SJCRH30 (cell line): Measurements from ENCODE around the gene IQSEC1. TPM values are rescaled to one million over a fixed set of nuclear protein-coding genes. Genes with fewer than 3 reads are reported as not detected.

Experiments
- DNase-seq, 2 experiments: peaks; one replicate each; pipeline ENCODE4 v3.0.0-alpha.2; 2015 to 2020
- H3K27ac ChIP-seq: fragments of 250-450 bp; sonication (Bioruptor Pico); 2 replicates; pipeline ENCODE4 v1.5.1; 2020; ENCODE audit warnings: mild to moderate bottlenecking, moderate library complexity
- H3K27me3 ChIP-seq: fragments of 250-450 bp; sonication (Bioruptor Pico); 2 replicates; pipeline ENCODE4 v1.5.1; 2020; ENCODE audit warnings: mild to moderate bottlenecking, moderate library complexity
- H3K36me3 ChIP-seq: fragments of 250-450 bp; sonication (Bioruptor Pico); 2 replicates; pipeline ENCODE4 v1.5.1; 2020; ENCODE audit warnings: mild to moderate bottlenecking, moderate library complexity
- H3K4me1 ChIP-seq: fragments of 250-450 bp; sonication (Bioruptor Pico); 2 replicates; pipeline ENCODE4 v1.5.1; 2020; ENCODE audit warnings: mild to moderate bottlenecking, moderate library complexity
- H3K4me3 ChIP-seq: fragments of 250-450 bp; sonication (Bioruptor Pico); 2 replicates; pipeline ENCODE4 v1.5.1; 2020; ENCODE audit warnings: mild to moderate bottlenecking, moderate library complexity
- H3K9me3 ChIP-seq: fragments of 250-450 bp; sonication (Bioruptor Pico); replicated peaks from 2 replicates; pipeline ENCODE4 v1.5.1; 2020; ENCODE audit warnings: mild to moderate bottlenecking, moderate library complexity
- total RNA-seq: library from RNA; depleted of rRNA; stranded (reverse); fragments of >200 nt; shearing (Covaris generic); gene quantifications from 2 replicates; pipeline ENCODE4 v1.2.3, GENCODE V29; 2014

The IQSEC1 gene
- total RNA-seq, 1 experiment from 2014 or later, result 5.7 TPM

DNA sequence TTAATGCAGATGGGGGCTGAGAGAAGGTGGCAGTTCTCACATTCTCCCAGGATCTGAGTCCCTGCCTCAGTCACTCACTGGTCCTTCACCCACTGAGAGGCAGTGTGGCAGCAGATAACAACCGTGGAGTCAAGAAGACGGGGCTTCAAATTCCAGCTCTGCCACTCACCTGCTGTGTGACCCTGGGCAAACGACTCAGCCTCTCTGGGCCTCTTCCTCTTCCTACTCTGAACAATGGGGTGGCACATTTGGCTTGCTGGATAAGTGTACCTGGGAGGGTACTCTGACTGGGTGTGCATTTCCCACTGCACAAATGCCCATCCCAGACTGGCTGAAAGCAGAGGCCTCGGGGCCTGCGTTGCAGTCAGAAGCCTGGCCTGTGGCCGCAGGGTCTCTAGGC is 10.0 kb upstream of the IQSEC1 start:
- H3K27me3 ChIP-seq, result peaks cover 43% of the 10 kb centered on the region

DNA sequence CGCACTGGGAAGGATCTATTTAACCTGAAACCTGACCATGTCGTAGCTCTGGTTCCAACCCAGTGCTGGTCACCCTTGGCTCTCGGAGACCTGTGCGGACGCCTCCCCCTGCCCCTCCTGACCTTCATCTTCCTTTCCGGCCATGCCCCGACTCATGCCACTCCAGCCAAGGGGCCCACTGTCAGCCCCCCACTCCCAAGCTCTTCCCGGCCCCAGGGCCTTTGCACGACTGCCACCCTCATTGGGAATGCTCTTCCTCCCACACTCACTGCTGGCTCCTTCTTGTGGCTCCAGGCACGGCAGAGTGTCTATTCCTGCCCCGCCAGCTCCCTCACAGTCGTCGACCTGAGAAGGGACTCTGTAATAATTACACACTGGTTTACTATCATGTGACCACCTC is 9.4 kb upstream of the IQSEC1 start:
- H3K4me1 ChIP-seq, result peaks cover 2% of the 10 kb centered on the region; the same call in 1 of the 2 replicates
- no peaks in the 10 kb centered on the region for H3K9me3 ChIP-seq
- no peak overlapping the region for H3K4me3 ChIP-seq
- peaks cover 49% of the 10 kb centered on the region for H3K27me3 ChIP-seq
- no peak overlapping the region for H3K27ac ChIP-seq
- no peak for DNase-seq
- no peaks in the 10 kb centered on the region for H3K36me3 ChIP-seq

More for the DNA sequence above, 10.0 kb upstream of the IQSEC1 start:
- H3K27ac ChIP-seq, result no peak overlapping the region
- DNase-seq, result no peak
- no peaks in the 10 kb centered on the region for H3K9me3 ChIP-seq
- H3K4me3 ChIP-seq, result no peak overlapping the region
- no peaks in the 10 kb centered on the region for H3K36me3 ChIP-seq
- H3K4me1 ChIP-seq, result peaks cover 8% of the 10 kb centered on the region

DNA sequence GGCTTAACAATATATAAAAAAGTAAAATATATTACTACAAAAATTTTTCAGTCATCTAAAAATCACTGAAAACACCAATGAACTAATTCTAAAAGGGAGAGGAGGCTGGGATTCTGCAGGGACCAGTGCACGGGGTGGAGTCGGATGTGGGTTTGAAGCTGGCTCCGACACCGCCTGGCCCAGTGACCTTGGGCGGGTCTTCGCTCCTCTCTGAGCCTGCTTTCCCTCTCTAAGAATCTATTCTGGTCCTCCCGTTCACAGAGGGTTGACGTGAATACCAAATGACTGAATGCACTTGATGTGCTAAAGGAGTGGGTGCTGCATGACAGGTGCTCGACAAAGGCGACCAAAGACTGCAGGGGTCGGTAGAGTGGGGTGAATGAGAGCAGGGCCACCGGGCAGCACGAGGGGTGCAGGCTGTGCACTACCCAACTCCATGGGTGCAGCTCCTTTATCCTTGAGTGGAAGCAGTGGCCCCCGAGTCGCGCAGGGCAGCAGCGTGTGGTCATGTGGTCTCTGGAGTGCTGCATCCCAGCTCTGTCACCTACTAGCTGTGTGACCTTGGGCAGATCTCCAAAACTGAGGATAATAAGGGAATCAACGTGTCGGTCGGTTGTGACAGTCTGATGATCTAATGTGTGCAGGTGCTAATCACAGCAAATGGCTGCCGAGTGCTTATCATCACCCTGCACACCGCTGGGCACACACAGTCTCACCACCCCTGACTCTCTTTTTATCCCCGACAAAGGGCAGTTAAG is 8.6 kb upstream of the IQSEC1 start:
- DNase-seq, result no peak
- H3K27ac ChIP-seq, result no peak overlapping the region
- H3K4me3 ChIP-seq, result no peak overlapping the region
- H3K4me1 ChIP-seq, result no peaks in the 10 kb centered on the region
- no peaks in the 10 kb centered on the region for H3K36me3 ChIP-seq
- peaks cover 55% of the 10 kb centered on the region for H3K27me3 ChIP-seq
- no peaks in the 10 kb centered on the region for H3K9me3 ChIP-seq

- Histone ChIP-seq H3K27ac (no peak overlapping the region), H3K4me3 (no peak overlapping the region), H3K27me3 (peaks cover 65% of the 10 kb centered on the region), H3K36me3 (no peaks in the 10 kb centered on the region), H3K9me3 (no peaks in the 10 kb centered on the region), H3K4me1 (no peaks in the 10 kb centered on the region)
- no peak for DNase-seq
These were observed 7.4 kb upstream of the IQSEC1 start for GRCh38 chr3:13080591-13080990.

DNA sequence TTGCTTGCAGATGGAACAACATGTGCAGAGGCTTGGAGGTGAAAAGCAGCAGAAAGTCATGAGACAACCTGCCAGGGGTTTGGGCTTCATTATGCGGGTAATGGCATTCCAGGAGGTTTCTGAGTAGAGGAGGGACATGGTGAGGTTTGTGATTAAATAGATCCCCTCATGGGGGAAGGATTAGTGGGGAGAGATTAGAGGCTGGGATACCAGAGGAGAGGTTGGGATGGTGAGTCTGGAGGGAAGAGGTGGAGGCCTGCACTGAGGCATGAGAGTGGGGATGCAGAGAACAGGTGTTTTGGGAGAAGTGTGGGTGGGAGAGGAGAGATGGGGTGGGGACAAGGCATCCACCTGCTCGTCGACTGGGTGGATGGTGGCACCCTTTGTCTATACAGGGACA is 6.8 kb upstream of the IQSEC1 start:
- H3K4me1 ChIP-seq, result no peaks in the 10 kb centered on the region
- no peaks in the 10 kb centered on the region for H3K9me3 ChIP-seq
- DNase-seq, result no peak
- peaks cover 70% of the 10 kb centered on the region for H3K27me3 ChIP-seq
- H3K4me3 ChIP-seq, result no peak overlapping the region
- no peaks in the 10 kb centered on the region for H3K36me3 ChIP-seq
- H3K27ac ChIP-seq, result no peak overlapping the region

DNA sequence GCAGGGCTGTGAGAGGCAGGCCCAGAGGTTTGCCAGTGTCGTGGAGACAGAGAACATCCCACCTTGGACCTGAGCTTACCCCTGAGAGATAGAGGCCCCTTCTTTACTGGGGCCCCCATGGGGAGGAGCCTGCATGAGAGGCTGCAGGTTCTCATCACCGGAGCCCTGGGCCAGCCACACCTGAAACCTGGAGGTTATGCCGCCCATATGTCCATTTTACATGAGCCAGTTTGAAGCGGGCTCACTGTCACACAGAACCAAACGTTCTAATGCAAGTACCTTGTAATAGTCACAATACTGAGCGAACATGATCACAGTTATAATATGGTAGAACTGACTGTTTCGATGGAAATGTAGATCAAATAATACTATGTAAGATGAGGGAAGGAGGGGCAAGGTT is 6.3 kb upstream of the IQSEC1 start:
- no peaks in the 10 kb centered on the region for H3K9me3 ChIP-seq
- no peaks in the 10 kb centered on the region for H3K4me1 ChIP-seq
- H3K27me3 ChIP-seq, result peaks cover 75% of the 10 kb centered on the region

GRCh38 chr3:13079051-13079450 is 5.8 kb upstream of the IQSEC1 start:
- Histone ChIP-seq H3K4me1 (no peaks in the 10 kb centered on the region), H3K27me3 (peaks cover 80% of the 10 kb centered on the region), H3K9me3 (no peaks in the 10 kb centered on the region), H3K4me3 (no peak overlapping the region), H3K36me3 (no peaks in the 10 kb centered on the region), H3K27ac (no peak overlapping the region)
- no peak for DNase-seq

More for the DNA sequence above, 6.3 kb upstream of the IQSEC1 start:
- no peak overlapping the region for H3K4me3 ChIP-seq
- no peak for DNase-seq
- no peak overlapping the region for H3K27ac ChIP-seq
- no peaks in the 10 kb centered on the region for H3K36me3 ChIP-seq

DNA sequence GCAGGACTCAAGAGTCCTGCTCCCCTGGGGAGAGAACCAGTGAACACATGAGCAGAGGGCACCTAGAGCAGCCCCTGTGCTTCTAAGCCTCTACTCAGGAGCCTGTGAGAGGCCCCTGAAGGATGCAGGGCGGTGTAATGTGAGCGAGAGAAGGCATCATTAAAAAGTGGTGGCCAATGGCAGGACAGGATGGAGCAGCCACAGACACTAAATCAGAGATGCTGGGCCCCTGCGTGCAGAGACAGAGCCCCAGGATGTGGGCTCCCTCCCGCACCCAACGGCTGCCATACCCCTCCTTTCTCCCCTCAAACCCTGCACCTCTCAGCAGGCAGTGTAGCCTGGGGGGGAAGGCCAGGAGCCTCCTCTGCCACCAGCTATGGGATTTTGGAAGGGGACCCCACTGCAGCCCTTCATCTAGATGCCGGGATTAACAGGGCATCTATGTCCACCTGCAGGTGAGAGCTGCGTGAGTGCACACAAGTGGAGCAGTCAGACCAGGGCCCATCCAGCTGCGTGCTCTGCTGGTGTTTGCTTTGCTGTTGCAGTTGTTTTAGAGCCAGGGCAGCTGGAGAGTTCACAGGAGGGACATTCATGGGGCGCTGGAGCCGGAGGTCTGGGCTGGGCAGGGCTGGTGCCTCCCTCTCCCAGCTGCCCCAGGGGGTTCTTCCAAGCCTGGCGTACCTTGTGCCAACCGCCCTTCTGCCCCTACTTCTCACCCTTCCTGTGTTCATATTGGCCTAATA is 5.1 kb upstream of the IQSEC1 start:
- Histone ChIP-seq H3K27me3 (peaks cover 81% of the 10 kb centered on the region), H3K4me1 (no peaks in the 10 kb centered on the region), H3K4me3 (no peak overlapping the region), H3K36me3 (no peaks in the 10 kb centered on the region), H3K27ac (no peak overlapping the region), H3K9me3 (no peaks in the 10 kb centered on the region)
- no peak for DNase-seq

DNA sequence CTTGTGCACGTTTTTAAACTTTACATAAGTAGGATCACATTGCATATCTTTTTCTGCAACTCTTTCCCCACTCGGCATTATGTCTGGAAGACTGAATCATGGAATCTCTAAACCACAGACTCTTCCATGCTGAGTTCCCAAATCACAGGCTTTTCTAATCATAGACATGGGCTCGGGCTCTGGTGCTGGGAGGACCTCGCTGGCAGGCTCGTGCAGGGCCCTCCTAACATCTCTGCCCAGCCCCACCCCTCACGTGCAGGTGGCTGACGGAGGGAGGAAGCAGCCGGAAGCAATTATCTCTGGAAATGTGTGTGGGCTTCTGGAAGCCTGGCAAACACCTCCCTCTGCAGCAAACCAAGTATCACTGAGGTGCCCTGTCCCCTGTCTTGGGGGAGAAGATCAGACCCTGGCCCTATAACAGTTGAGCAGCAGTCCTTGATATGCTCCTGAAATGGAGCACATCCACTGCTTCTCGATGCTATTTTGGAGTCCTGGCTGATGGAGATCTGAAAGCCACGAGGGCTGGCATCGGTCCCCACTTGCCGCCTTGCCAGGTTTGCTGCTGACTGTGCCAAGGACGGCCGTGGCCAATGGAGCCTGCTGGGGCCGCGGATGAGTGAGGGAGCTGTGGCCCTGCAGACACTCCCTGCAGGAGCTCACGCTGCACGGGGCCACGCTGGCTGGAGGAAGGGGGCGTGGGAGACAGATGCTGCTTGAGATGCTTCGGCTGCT is 4.4 kb upstream of the IQSEC1 start:
- Histone ChIP-seq H3K4me3 (no peak overlapping the region), H3K4me1 (no peaks in the 10 kb centered on the region), H3K9me3 (no peaks in the 10 kb centered on the region), H3K27me3 (peaks cover 77% of the 10 kb centered on the region), H3K36me3 (no peaks in the 10 kb centered on the region), H3K27ac (no peak overlapping the region)
- DNase-seq, result no peak

GRCh38 chr3:13075986-13076654 is 2.9 kb upstream of the IQSEC1 start:
- Histone ChIP-seq H3K36me3 (no peaks in the 10 kb centered on the region), H3K4me1 (no peaks in the 10 kb centered on the region), H3K4me3 (no peak overlapping the region), H3K27me3 (peaks cover 62% of the 10 kb centered on the region), H3K9me3 (no peaks in the 10 kb centered on the region), H3K27ac (no peak overlapping the region)
- no peak for DNase-seq

GRCh38 chr3:13075318-13075717 is 2.1 kb upstream of the IQSEC1 start:
- Histone ChIP-seq H3K36me3 (no peaks in the 10 kb centered on the region), H3K4me3 (no peak overlapping the region), H3K9me3 (no peaks in the 10 kb centered on the region), H3K27ac (no peak overlapping the region), H3K4me1 (no peaks in the 10 kb centered on the region), H3K27me3 (peaks cover 56% of the 10 kb centered on the region)
- no peak for DNase-seq

DNA sequence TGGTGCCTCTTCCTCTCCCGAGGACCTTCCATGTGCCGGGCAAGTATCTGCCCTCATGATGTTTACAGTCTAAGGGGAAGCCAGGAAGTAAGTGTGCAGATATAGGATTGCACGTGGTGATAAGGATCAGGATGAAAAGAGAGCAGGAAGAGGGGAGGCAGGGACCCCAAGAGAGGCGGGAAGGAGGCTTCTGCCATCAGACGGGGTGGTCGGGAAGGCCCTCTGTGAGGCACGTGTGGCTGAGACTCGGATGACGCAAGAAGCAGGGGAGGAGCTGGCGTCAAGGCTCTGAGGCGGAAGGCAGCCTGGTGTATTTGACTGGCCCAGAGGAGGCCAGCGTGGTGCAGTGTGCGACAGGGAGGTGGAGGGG is 762 bp upstream of the IQSEC1 start:
- Histone ChIP-seq H3K9me3 (no peaks in the 10 kb centered on the region), H3K4me3 (no peak overlapping the region), H3K27me3 (peaks cover 45% of the 10 kb centered on the region), H3K36me3 (no peaks in the 10 kb centered on the region), H3K27ac (no peak overlapping the region), H3K4me1 (no peaks in the 10 kb centered on the region)
- no peak for DNase-seq

GRCh38 chr3:13072600-13073325 is 466 bp downstream of the IQSEC1 start:
- Histone ChIP-seq H3K27ac (no peak overlapping the region), H3K27me3 (peaks cover 33% of the 10 kb centered on the region), H3K4me3 (no peak overlapping the region), H3K9me3 (no peaks in the 10 kb centered on the region), H3K4me1 (no peaks in the 10 kb centered on the region), H3K36me3 (no peaks in the 10 kb centered on the region)
- no peak for DNase-seq

DNA sequence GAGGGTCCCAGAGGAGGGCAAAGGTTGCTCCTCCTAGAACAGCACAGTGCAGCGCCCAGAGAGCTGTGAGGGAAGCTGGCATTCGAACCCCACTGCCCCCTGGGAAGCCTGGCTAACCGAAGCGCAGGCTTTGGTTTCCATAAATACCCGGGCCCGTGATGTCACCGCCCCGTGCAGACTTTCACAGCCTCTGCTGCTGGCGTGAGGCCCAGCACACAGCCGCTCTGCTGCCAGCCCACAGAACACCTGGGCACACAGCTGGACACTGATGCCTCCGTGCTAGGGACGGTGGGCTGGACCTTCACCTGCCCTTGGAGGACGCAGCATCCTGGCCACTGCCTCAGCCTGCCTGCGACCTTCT is 1.0 kb downstream of the IQSEC1 start:
- DNase-seq, result peak; percentile 37 to 54
- Histone ChIP-seq H3K4me1 (no peaks in the 10 kb centered on the region), H3K27me3 (peaks cover 27% of the 10 kb centered on the region), H3K36me3 (no peaks in the 10 kb centered on the region), H3K27ac (no peak overlapping the region), H3K9me3 (no peaks in the 10 kb centered on the region), H3K4me3 (no peak overlapping the region)
